Measurements from ENCODE around the gene IRF8.

DNA sequence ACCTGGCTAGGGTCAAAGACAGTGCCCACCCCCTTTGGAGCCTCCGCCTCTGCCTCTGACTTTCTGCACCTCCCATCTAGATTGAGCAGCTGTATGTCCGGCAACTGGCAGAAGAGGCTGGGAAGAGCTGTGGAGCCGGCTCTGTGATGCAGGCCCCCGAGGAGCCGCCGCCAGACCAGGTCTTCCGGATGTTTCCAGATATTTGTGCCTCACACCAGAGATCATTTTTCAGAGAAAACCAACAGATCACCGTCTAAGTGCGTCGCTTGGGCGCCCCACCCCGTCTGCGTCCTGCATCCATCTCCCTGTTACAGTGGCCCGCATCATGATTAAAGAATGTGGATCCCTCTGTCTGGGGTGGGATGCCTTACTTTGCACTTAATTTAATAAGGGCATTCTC, 22.1 kb downstream of the IRF8 start:
- TF ChIP-seq, protein P1, sequence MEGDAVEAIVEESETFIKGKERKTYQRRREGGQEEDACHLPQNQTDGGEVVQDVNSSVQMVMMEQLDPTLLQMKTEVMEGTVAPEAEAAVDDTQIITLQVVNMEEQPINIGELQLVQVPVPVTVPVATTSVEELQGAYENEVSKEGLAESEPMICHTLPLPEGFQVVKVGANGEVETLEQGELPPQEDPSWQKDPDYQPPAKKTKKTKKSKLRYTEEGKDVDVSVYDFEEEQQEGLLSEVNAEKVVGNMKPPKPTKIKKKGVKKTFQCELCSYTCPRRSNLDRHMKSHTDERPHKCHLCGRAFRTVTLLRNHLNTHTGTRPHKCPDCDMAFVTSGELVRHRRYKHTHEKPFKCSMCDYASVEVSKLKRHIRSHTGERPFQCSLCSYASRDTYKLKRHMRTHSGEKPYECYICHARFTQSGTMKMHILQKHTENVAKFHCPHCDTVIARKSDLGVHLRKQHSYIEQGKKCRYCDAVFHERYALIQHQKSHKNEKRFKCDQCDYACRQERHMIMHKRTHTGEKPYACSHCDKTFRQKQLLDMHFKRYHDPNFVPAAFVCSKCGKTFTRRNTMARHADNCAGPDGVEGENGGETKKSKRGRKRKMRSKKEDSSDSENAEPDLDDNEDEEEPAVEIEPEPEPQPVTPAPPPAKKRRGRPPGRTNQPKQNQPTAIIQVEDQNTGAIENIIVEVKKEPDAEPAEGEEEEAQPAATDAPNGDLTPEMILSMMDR (IDR thresholded peaks at IDR 0.05; ENCODE audit: low read depth, low read length) = no peak
- TF ChIP-seq POLR2A (IDR thresholded peaks at IDR 0.05; ENCODE audit: extremely low read depth, insufficient read length) = no peak
- TF ChIP-seq MYC (IDR thresholded peaks at IDR 0.05; ENCODE audit: low read depth, low read length) = no peak
- TF ChIP-seq, protein P2, sequence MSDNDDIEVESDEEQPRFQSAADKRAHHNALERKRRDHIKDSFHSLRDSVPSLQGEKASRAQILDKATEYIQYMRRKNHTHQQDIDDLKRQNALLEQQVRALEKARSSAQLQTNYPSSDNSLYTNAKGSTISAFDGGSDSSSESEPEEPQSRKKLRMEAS (IDR thresholded peaks at IDR 0.05; ENCODE audit: low read depth, low read length) = no peak
